ENCODE measurements around the gene GRIFIN.

GRIFIN gene

DNA sequence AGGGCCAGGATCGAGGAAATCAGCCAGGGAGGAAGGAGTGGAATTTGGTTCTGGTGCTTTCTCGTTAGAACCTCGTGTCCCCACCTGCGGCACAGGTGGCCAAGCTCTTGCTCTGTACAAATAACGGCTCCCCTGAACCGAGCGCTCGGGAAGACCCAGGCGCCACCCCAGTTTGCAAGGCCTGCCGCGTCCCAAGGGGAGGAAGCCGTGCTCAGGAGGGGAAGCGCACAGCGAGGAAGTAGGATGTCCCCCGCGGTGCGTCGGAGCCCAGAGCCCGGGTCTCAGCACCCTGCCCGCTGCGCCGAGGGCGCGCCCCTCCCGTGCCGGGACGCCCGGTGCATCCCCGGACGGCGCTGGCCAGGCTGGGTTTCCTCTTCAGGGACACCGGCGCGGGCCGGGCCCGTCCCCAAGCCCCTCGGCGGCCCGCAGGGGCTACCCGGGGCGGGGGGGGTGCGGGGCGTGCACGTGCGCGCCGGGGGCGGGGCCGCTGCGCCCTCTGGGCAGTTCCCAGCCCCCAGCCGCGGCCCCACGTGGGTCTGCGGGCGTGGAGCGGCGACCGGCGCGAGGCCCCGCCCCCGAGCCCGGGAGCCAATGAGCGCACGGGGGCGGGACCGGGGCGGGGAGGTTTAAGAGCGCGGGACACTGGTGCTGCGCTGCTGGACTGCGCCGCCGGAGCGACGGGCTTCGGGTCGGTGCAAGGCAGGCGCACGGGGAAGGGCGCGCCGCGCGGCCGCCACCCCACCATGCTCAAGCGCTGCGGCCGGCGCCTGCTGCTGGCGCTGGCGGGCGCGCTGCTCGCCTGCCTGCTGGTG lies 43.1 kb upstream of the GRIFIN start, which contains the start of gene LFNG:
Gene LFNG (plus strand): TSS at position 656 of the 812 bp plus-strand sequence. CDS start 88 bp downstream, at position 744.
- no peaks in the 10 kb centered on the region for H3K27me3 ChIP-seq (ENCODE audit: insufficient read depth, low read length, poor library complexity, severe bottlenecking)
- peak within 1 kb of the TSS; percentile 52 for H3K9ac ChIP-seq (ENCODE audit: low read depth, low read length, poor library complexity, severe bottlenecking)
- peak within 1 kb of the TSS; percentile 82 for H2AFZ ChIP-seq (ENCODE audit: low read length)
- H3F3A ChIP-seq (ENCODE audit: low read depth) = no peaks in the 10 kb centered on the region
- no peak for TF ChIP-seq EZH2phosphoT487 (IDR thresholded peaks at IDR 0.05; ENCODE audit: borderline replicate concordance)
- TF ChIP-seq, protein P1, sequence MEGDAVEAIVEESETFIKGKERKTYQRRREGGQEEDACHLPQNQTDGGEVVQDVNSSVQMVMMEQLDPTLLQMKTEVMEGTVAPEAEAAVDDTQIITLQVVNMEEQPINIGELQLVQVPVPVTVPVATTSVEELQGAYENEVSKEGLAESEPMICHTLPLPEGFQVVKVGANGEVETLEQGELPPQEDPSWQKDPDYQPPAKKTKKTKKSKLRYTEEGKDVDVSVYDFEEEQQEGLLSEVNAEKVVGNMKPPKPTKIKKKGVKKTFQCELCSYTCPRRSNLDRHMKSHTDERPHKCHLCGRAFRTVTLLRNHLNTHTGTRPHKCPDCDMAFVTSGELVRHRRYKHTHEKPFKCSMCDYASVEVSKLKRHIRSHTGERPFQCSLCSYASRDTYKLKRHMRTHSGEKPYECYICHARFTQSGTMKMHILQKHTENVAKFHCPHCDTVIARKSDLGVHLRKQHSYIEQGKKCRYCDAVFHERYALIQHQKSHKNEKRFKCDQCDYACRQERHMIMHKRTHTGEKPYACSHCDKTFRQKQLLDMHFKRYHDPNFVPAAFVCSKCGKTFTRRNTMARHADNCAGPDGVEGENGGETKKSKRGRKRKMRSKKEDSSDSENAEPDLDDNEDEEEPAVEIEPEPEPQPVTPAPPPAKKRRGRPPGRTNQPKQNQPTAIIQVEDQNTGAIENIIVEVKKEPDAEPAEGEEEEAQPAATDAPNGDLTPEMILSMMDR (conservative IDR thresholded peaks at IDR 0.05; ENCODE audit: low read length) = no peak
- H3K36me3 ChIP-seq (ENCODE audit: insufficient read depth, low read length) = no peaks in the 10 kb centered on the region
- H3K9me3 ChIP-seq (ENCODE audit: insufficient read depth, low read depth, low read length) = no peaks in the 10 kb centered on the region
- no peaks in the 10 kb centered on the region for H3K9me2 ChIP-seq (replicated peaks; ENCODE audit: low read depth, low read length)
- H4K20me1 ChIP-seq (ENCODE audit: insufficient read depth, low read length, poor library complexity, severe bottlenecking) = no peaks in the 10 kb centered on the region
- peak within 1 kb of the TSS; percentile 85 for H3K4me2 ChIP-seq (ENCODE audit: low read depth, low read length, poor library complexity, severe bottlenecking)
- H3K4me1 ChIP-seq (ENCODE audit: insufficient read depth, low read length, poor library complexity, severe bottlenecking) = peaks cover 45% of the 10 kb centered on the region
- peak within 1 kb of the TSS; percentile 72 for H3K4me3 ChIP-seq (ENCODE audit: low read length, poor library complexity, severe bottlenecking)
- no peaks in the 10 kb centered on the region for H3K79me2 ChIP-seq (ENCODE audit: insufficient read depth, low read length)

DNA sequence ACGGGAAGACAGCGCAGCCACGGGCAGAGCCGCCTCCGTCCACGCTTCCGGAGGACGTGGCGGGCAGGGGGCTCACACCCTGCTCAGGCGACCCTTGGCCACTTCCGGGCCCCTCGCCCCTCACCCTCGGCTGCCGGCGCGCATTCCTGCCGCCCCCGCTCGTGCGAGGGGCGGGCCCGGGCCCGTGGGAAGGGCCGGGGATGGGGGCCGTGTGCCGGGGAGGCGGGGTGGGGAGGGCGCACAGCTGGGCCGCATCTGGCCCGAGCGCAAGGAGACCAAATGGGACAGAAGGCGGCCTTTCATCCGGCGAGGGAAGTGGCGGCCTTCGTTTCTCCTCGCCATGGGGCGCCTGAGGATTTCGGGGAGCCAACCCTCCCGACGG lies 42.5 kb upstream of the GRIFIN start:
- TF ChIP-seq, protein P1 (conservative IDR thresholded peaks at IDR 0.05; ENCODE audit: low read length) = no peak
- TF ChIP-seq EZH2phosphoT487 (IDR thresholded peaks at IDR 0.05; ENCODE audit: borderline replicate concordance) = no peak
- Histone ChIP-seq H3K27me3 (ENCODE audit: insufficient read depth, low read length, poor library complexity, severe bottlenecking) (no peaks in the 10 kb centered on the region), H3K4me2 (ENCODE audit: low read depth, low read length, poor library complexity, severe bottlenecking) (peak overlapping the region; percentile 85), H3K4me1 (ENCODE audit: insufficient read depth, low read length, poor library complexity, severe bottlenecking) (peaks cover 39% of the 10 kb centered on the region), H2AFZ (ENCODE audit: low read length) (peak overlapping the region; percentile 82), H3K9ac (ENCODE audit: low read depth, low read length, poor library complexity, severe bottlenecking) (peak overlapping the region; percentile 52), H3K9me2 (replicated peaks; ENCODE audit: low read depth, low read length) (no peaks in the 10 kb centered on the region), H3K9me3 (ENCODE audit: insufficient read depth, low read depth, low read length) (no peaks in the 10 kb centered on the region), H3K79me2 (ENCODE audit: insufficient read depth, low read length) (no peaks in the 10 kb centered on the region), H4K20me1 (ENCODE audit: insufficient read depth, low read length, poor library complexity, severe bottlenecking) (no peaks in the 10 kb centered on the region), H3K4me3 (ENCODE audit: low read length, poor library complexity, severe bottlenecking) (peak overlapping the region; percentile 69), H3F3A (ENCODE audit: low read depth) (no peaks in the 10 kb centered on the region), H3K36me3 (ENCODE audit: insufficient read depth, low read length) (no peaks in the 10 kb centered on the region)

DNA sequence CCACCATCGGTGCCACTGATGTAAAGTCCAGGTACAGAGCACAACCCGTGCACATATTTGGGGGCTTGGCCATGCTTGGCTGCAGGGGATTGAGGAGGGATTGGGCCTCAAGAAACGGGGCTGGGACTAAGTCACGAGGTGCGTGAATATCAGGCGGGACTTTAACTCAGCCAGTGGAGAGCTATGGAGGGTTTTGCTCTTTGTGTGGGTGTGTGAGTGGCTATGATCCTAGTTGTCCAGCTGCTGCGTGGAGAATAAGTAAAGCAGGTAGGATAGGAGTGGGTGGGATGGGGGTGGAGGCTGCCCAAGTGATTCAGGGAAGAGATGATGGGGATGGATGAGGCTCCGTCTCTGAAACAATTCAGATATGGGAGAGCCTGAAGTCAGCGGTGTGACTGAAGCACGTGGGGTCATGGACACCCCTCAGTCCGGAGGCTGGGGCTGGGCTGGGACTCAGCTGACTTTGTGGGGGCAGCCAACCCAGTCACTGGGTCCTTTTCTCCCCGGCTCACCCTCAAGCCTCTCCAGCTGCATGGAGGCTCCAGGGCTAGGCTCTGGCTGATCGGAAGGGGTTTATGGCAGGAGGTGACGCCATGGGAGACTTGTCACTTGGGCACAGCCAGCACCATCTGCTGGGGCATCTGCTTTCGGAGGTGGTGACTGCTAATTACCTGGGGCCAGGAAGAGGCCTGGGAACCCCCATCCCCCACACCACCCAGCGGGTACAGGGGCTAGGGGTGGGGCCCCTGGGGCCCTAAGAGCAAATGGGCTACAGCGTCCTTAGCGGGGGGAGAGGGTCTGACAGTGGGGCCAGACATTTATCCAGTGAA lies 41.7 kb upstream of the GRIFIN start:
- Histone ChIP-seq H3K4me1 (ENCODE audit: insufficient read depth, low read length, poor library complexity, severe bottlenecking) (peaks cover 32% of the 10 kb centered on the region), H3K4me2 (ENCODE audit: low read depth, low read length, poor library complexity, severe bottlenecking) (peak overlapping the region; percentile 85), H3F3A (ENCODE audit: low read depth) (no peaks in the 10 kb centered on the region), H3K9me3 (ENCODE audit: insufficient read depth, low read depth, low read length) (no peaks in the 10 kb centered on the region), H2AFZ (ENCODE audit: low read length) (no peak overlapping the region), H4K20me1 (ENCODE audit: insufficient read depth, low read length, poor library complexity, severe bottlenecking) (no peaks in the 10 kb centered on the region), H3K27me3 (ENCODE audit: insufficient read depth, low read length, poor library complexity, severe bottlenecking) (no peaks in the 10 kb centered on the region), H3K9me2 (replicated peaks; ENCODE audit: low read depth, low read length) (no peaks in the 10 kb centered on the region), H3K4me3 (ENCODE audit: low read length, poor library complexity, severe bottlenecking) (peak overlapping the region; percentile 69), H3K36me3 (ENCODE audit: insufficient read depth, low read length) (no peaks in the 10 kb centered on the region), H3K79me2 (ENCODE audit: insufficient read depth, low read length) (no peaks in the 10 kb centered on the region), H3K9ac (ENCODE audit: low read depth, low read length, poor library complexity, severe bottlenecking) (no peak overlapping the region)
- TF ChIP-seq, protein P1 (conservative IDR thresholded peaks at IDR 0.05; ENCODE audit: low read length) = no peak
- TF ChIP-seq EZH2phosphoT487 (IDR thresholded peaks at IDR 0.05; ENCODE audit: borderline replicate concordance) = no peak
